HFF-Myc (cell line): ENCODE results near the gene MAGT1.

Source experiments
- DNase-seq: peaks from one replicate; pipeline ENCODE4 v3.0.0-alpha.2; 2011; ENCODE audit warnings: low read depth; ENCODE audit errors: extremely low read depth
- H3K4me3 ChIP-seq: replicated peaks from 2 replicates; pipeline ENCODE4 v1.5.1; 2011; ENCODE audit warnings: low read depth, mild to moderate bottlenecking, control low read depth, low read length
- CTCF ChIP-seq: IDR thresholded peaks from 2 replicates; pipeline ENCODE4 v1.5.1; 2012; ENCODE audit warnings: mild to moderate bottlenecking, low read depth, low read length, control low read depth; ENCODE audit errors: missing control alignments

MAGT1 gene

GRCh38 chrX:77820091-77820727 is 75.0 kb downstream of the MAGT1 start:
- TF ChIP-seq CTCF: no peak
- no peak for DNase-seq
- no peak overlapping the region for H3K4me3 ChIP-seq

GRCh38 chrX:77814210-77814609 is 81.0 kb downstream of the MAGT1 start:
- H3K4me3 ChIP-seq: no peak overlapping the region
- TF ChIP-seq CTCF: no peak
- no peak for DNase-seq

GRCh38 chrX:77802201-77802600 is 93.0 kb downstream of the MAGT1 start:
- no peak for TF ChIP-seq CTCF
- DNase-seq: no peak
- no peak overlapping the region for H3K4me3 ChIP-seq

- no peak overlapping the region for H3K4me3 ChIP-seq
- no peak for DNase-seq
- TF ChIP-seq CTCF: no peak
Measured at GRCh38 chrX:77795124-77795523, 100.1 kb downstream of the MAGT1 start.

- DNase-seq: no peak
- TF ChIP-seq CTCF: no peak
- no peak overlapping the region for H3K4me3 ChIP-seq
Measured at GRCh38 chrX:77793946-77794345, 101.3 kb downstream of the MAGT1 start.

GRCh38 chrX:77788050-77788449 is 107.2 kb downstream of the MAGT1 start:
- no peak for DNase-seq
- TF ChIP-seq CTCF: no peak
- H3K4me3 ChIP-seq: no peak overlapping the region

- H3K4me3 ChIP-seq: peak overlapping the region; percentile 63
- DNase-seq: no peak
- TF ChIP-seq CTCF: no peak
Measured at GRCh38 chrX:77786365-77786680, 108.9 kb downstream of the MAGT1 start.
